SU-DHL-6 (cell line): ENCODE results near the gene MOCS3.

Experiments
- EZH2phosphoT487 ChIP-seq: fragments of 200-600 bp; sonication (generic), shearing (Covaris generic); conservative IDR thresholded peaks from 2 replicates; pipeline ENCODE4 v1.6.1; 2018; ENCODE audit warnings: mild to moderate bottlenecking, antibody characterized with exemption, low read length, moderate library complexity, mixed read lengths
- TF ChIP-seq, protein P1 (sequence below): fragments of 200-600 bp; sonication (generic); IDR thresholded peaks from one replicate; pipeline ENCODE4 v1.5.1; 2017; ENCODE audit warnings: antibody characterized with exemption, mild to moderate bottlenecking, low read length, moderate library complexity; ENCODE audit not compliant: insufficient read depth, poor library complexity, severe bottlenecking

DNA sequence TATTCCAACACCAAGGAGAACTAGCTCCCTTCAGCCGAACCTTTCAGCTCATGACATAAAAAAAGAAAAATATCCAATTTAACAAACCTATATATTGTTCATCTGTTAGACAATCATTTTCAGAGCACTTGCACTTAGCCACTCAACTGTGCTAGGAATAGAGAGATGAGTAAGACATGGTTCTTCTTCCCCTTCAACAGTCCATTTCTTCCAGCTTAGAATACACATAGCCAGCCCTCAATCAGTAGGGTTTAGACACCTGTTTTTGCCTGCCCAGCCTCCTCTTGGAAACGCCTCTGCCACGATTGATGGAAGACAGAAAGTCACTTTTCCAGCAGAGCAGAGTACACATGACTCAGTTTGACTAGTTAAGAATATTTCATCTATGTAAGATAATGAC, 49.2 kb upstream of the MOCS3 start:
- TF ChIP-seq, protein P1, sequence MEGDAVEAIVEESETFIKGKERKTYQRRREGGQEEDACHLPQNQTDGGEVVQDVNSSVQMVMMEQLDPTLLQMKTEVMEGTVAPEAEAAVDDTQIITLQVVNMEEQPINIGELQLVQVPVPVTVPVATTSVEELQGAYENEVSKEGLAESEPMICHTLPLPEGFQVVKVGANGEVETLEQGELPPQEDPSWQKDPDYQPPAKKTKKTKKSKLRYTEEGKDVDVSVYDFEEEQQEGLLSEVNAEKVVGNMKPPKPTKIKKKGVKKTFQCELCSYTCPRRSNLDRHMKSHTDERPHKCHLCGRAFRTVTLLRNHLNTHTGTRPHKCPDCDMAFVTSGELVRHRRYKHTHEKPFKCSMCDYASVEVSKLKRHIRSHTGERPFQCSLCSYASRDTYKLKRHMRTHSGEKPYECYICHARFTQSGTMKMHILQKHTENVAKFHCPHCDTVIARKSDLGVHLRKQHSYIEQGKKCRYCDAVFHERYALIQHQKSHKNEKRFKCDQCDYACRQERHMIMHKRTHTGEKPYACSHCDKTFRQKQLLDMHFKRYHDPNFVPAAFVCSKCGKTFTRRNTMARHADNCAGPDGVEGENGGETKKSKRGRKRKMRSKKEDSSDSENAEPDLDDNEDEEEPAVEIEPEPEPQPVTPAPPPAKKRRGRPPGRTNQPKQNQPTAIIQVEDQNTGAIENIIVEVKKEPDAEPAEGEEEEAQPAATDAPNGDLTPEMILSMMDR = no peak
- TF ChIP-seq EZH2phosphoT487 = no peak
